Adrenal gland (tissue), 5 donors: ENCODE data around the gene KCNIP3.

Experiments used
- POLR2A ChIP-seq, 2 donors: fragments of 450-650 bp; IDR thresholded peaks; one replicate each; pipeline ENCODE4 v1.6.1; 2017; ENCODE audit warnings: antibody characterized with exemption in 2 of 2, mild to moderate bottlenecking in 2 of 2, moderate library complexity in 1 of 2
- TF ChIP-seq, protein P1 (sequence below), 6 experiments: fragments of 450-650 bp in 4 of 6; fragments of 200-600 bp in 2 of 6; sonication (generic) in 1 of 6; IDR thresholded peaks; 1 replicate in 5 of 6; 2 replicates in 1 of 6; pipeline versions ENCODE4 v1.5.1 to v1.8.0; 2016 to 2021; ENCODE audit warnings: antibody characterized with exemption in 6 of 6, mild to moderate bottlenecking in 2 of 6, moderate library complexity in 1 of 6
- donor health status: DM: no; HTN: no; CAD: no.

DNA sequence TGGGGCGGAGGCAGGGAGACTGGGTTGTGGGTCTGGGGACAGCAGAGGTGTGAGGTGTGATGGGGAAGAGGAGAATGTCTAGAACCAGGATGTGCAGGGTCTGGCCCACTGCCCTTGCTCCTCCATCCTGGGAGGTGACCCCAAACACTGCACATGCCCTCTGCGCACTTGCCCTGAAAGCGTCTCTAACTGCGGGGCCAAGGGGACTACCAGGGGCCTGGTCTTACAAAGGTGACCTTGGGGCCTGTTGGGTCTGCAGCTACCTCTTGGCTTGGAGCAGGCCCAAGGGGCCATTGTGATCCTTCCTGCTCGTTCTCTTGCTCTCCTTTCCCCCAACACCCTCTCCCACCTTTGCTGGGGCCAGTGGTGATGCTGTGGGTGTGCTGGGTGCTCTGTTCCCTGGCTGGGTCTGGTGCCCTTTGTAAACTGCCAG, 57.3 kb downstream of the KCNIP3 start:
- TF ChIP-seq, protein P1, sequence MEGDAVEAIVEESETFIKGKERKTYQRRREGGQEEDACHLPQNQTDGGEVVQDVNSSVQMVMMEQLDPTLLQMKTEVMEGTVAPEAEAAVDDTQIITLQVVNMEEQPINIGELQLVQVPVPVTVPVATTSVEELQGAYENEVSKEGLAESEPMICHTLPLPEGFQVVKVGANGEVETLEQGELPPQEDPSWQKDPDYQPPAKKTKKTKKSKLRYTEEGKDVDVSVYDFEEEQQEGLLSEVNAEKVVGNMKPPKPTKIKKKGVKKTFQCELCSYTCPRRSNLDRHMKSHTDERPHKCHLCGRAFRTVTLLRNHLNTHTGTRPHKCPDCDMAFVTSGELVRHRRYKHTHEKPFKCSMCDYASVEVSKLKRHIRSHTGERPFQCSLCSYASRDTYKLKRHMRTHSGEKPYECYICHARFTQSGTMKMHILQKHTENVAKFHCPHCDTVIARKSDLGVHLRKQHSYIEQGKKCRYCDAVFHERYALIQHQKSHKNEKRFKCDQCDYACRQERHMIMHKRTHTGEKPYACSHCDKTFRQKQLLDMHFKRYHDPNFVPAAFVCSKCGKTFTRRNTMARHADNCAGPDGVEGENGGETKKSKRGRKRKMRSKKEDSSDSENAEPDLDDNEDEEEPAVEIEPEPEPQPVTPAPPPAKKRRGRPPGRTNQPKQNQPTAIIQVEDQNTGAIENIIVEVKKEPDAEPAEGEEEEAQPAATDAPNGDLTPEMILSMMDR (IDR thresholded peaks at IDR 0.05) = no peak
- TF ChIP-seq POLR2A (IDR thresholded peaks at IDR 0.05) = no peak
